Raji (cell line): Measurements from ENCODE around the gene CERS3.

Experiments
- POLR2A ChIP-seq: IDR thresholded peaks from 2 replicates; pipeline ENCODE4 v1.6.1; 2011; ENCODE audit warnings: low read depth, low read length, control low read depth; ENCODE audit not compliant: insufficient read depth

CERS3 gene

DNA sequence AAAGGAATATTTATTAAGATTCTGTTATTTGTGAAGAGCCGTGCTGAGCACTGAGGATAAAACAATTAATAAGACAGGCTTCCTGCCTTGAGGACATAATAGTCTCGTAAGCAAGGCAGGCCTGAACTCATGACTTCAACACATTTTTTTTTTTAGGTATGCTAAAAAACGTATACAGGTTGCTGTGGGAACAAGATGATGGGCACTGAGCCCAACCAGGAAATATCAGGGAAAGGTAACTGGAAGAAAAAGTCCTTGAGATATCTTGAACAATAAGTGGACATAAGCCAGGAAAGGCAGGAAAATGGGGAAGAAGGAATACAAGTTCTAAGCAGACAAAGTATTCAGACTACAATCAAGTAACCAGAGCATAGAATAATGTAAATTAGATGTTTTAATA is 26.1 kb downstream of the CERS3 start:
- no peak for TF ChIP-seq POLR2A

DNA sequence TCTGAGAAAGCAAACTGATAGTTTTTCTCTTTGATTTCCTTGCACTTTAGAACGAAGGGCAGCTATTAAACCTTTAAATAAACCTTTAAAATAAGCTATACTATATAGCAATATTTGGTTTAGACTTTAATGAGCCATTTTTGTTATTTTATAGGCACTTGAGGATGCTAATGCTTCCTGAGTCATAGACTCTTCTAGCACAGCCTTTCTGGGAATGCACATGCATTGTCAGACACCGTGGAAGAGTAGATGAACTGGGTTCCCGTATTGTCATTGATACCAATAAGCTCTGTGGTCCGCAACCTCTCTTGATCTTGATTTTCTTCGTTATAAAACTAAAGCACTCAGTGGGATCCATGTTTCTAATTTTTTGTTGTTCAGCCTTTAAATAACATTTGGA is 27.6 kb downstream of the CERS3 start:
- TF ChIP-seq POLR2A, result no peak

DNA sequence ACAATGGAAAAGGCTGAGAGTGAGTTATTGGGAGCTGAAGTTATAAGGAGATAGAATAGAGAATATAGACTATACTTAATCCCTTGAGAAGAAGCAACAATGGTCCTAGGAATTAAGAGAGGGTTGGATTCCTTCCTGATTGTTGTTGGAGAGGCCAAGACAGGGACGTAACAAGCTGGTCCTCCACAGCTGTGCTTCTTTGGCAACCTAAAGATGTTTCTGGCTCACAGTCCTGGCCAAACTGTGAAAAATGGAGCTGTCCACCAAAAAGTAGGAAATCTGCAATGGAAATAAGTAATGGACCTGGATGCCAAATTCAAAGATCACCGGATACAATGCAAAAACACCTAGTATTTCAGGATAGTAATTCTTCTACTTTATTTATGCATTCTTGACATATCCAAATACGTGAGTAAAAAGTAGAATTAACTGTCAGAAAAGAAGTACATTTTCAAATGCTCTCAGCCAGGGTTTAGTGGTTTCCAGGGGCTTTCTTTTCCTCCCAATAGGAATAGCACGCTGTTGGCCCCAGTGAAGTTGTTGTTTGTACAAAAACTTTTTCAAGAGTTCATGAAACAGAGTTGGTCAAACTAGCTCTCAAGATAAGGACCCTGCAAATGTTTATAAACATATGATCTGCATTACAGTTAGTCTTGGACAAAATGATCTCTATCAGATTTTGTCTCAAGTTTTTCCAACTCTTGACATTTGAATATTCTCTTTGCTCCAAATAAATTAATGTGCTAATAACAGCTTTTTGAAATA is 28.3 kb downstream of the CERS3 start:
- TF ChIP-seq POLR2A, result no peak

DNA sequence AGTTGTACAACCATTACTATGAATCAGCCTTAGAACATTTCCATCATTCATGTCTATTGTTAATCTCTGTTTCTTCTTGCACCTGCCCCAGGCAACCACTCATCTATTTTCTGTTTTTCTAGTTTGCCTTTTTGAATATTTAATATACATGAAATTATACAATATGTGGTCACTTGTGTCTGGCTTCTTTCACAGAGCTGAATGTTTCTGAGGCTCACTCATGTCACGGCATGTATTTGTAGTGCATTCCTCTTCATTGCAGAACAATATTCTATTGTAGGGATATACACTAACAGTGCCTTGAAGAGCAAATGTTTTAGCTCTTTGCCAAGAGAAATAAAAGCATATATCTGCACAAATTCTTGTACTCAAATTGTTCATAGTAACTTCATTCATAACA is 32.9 kb downstream of the CERS3 start:
- TF ChIP-seq POLR2A, result no peak

DNA sequence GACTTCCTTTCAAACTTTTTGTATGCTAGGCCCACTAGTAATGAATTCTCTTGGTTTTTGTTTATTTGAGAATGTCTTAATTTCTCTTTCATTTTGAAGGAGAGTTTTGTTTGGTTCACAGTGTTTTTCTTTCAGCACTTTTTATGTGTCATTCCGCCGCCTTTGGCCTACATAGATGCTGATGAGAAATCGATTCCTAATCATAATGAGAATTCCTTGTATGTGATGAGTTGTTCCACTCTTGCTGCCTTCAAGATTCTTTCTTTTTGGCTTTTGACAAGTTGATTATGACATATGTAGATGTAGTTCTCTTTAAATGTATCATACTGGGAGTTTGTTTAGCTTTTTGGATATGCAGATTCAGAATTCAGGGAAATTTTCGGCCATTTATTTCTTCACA is 35.5 kb downstream of the CERS3 start:
- TF ChIP-seq POLR2A, result no peak

DNA sequence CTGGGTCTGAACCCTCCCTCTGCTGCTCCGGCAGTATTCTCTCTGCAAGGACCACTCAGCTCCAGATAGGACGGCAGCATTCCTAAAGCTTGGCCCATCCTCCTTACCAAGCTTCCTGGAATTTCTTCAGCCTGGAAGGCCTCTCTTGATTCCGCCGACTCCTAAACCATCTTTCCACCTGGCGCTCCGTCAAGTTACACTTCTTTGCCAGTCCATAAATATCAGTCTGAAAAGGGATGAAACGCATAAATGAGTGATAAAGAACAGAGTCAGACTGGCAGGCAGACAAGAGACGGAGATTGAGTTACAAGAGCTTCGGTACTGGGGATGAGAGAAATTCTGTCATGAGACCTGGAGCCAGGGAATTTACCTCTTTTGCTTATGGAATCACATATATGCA is 44.3 kb downstream of the CERS3 start:
- no peak for TF ChIP-seq POLR2A

DNA sequence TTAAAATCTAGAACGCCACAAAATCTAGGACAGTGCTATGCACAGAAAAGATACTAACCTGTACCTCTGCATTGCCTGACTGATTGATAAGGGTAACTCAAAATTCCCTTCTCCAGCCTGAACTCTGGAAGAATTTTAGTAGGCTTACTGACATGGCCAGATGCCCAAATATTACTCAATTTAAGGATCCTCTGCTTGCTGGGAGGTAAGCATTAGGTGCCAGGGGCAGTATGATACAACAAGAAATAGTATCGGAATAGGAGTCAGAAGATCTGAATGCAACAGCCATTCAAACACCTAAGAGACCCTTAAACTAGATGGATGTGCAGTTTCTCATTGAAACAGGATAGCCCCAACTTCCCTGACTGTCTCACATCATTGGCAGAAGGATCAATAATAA is 45.4 kb downstream of the CERS3 start:
- TF ChIP-seq POLR2A, result no peak

DNA sequence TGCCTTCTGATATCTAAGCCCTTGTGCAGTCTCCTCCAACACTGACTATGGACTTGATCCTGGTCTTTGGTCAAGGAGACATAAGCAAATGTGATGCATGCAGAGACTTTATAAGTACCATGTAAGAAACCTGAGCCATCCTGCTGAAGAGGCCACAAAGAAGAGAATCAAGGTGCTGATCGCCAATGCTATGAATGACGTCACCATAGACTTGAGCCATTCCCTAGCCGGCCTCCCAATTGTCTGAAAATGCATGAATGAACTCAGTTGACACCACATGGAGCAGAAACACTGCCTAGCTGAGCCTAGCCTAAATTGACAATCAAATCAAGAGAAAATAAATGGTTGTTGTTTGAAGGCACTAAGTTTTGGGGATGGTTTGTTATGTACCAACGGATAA is 51.9 kb downstream of the CERS3 start:
- no peak for TF ChIP-seq POLR2A

DNA sequence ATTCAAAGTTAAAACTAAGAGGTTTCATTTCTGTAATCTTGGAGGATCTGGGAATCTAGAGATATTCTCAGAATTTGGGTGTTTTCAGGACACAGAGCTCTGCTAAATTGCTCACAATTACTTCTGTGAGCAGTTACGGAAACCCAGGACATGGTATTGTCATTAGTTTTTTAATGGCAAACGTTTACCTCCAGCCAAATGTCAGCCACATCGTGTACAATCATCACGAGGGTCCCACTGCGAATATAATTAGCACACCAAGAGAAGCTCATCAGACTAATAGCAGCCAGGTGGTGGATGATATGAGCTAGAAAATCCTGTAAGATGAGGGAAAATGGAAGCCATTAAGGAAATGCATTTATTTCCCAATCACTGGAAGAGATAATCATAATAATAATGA is 56.0 kb downstream of the CERS3 start:
- no peak for TF ChIP-seq POLR2A

DNA sequence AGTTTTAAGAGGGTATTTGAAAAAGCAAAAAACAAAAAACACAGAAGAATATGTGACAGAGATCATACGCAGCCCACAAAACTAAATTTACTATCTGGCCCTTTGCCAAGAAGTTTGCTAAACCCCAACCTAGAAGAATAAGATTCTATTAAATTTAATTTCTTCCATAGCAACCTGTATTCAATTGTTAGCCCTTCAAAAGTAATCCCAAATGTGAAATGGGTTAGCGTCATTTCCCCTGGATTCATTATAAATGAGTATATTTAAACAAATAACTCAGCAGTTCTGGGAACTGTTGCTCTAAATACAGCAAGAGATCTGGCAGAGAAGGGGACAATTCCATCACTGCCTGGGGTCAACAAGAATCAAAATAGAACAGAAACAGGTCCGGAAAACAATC is 56.8 kb downstream of the CERS3 start:
- TF ChIP-seq POLR2A, result no peak

DNA sequence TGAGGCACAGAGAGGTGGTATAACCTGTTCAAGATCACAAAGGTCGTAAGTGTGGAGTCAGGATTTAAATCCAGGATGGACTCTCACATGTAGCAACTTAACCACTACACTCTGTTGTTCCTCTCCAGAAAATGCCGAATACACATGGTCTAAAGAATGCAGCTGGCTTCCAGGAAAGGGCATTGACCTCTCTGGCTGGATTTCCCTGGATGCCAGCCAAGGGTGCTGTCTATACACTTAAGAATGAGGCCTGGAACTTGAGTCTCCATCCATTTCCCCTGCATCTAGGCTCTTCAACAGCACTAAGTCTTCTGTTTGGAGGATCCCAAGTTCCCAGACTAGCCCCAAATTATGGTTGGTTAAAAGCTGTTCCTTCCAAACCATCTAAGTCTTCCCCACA is 60.5 kb downstream of the CERS3 start:
- no peak for TF ChIP-seq POLR2A

DNA sequence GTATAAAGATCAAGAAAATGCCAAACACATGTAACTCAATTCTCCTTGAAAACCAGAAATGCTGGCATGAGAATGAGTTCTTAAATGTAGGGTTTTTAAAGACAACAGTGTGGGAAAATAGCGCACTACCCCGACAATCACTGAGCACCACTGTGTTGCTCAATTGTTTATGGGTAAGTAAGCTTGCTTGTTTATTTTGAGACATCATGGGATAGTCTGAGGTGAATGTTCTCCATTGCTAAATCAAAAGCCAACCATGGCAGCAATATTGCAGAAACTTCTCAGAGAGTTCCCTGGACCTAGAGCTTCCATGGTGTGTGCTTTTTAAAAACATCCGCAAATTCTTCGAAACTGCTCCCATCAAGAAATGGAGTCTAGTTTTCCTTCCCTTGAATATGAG is 62.7 kb downstream of the CERS3 start:
- TF ChIP-seq POLR2A, result no peak

DNA sequence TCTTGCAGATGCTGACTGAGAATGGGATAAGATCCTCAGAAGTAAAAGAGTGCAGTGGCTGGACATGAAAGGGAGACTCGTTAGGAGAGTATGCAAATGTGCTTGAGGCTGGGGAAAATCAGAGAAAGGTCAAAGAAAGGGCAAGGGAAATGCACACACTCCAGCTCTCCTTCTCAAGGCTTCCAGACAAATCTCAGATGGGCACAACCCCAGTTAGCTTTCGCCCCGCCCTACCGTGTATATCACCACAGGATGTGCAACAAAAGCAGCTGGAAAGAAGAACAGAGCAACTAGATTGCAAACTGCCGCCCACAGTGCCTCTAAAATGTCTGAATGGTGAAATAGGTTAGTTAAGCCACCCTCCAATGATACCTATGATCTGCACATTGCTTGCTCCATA is 63.9 kb downstream of the CERS3 start:
- TF ChIP-seq POLR2A, result no peak

DNA sequence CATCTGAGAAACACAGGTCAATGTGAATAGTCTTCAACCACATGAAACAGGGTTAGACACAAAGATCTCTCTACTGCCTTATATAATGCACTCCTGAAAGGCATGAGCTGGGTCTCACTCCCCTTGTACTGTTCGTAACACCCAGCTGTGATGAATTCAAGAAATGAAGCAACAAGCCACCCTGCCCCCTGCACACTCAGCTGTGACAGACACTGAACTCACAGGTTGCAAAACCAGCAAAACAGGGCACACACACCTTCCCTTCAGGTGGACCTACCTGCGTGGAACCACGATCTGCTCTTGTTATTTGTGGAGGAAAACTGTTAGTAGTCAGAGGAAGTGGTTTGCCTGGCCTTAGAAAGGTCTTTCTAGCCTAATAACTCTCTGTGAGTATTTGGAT is 64.5 kb downstream of the CERS3 start:
- no peak for TF ChIP-seq POLR2A

DNA sequence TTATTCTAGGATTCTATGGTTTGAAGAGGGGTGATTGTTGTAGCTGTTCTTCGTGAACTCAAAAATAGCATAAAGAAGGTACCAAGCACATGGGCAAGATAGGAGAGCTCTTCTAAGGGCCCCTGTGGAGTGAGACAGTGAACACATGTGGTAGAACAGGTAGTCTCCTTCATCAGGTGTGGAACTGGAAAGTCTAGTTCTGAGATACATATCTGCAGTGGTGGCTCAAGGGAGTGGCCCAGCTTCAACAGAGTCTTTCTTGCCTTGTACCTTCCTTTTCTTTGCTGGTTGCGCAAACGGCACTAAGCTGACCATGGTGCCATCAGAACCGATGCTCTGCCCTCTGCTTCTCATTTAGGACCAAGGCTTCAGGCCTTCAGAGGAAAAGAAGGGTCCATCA is 65.2 kb downstream of the CERS3 start:
- TF ChIP-seq POLR2A, result no peak

DNA sequence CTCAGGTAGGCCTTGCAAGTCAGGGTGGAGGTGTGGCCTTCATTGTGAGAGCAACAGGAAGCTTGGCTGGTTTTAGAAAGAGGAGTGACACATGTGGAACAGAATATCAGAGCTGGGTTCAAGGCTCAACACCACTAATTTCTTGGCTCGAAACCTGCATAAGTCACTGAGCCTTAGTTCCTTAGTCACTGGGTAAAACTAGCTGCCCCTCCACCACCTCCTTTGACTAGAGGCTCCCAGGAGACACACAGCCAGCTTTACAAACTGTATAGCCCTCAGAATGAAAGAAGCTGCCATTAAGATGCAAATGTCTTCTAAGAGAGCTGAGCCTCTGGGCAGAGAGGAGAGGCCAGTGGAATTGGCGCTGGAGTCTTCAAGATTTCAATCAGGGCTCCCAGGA is 67.7 kb downstream of the CERS3 start:
- 0 out of 2 replicates have a peak, but pooled peaks have one; percentile 9 for TF ChIP-seq POLR2A

DNA sequence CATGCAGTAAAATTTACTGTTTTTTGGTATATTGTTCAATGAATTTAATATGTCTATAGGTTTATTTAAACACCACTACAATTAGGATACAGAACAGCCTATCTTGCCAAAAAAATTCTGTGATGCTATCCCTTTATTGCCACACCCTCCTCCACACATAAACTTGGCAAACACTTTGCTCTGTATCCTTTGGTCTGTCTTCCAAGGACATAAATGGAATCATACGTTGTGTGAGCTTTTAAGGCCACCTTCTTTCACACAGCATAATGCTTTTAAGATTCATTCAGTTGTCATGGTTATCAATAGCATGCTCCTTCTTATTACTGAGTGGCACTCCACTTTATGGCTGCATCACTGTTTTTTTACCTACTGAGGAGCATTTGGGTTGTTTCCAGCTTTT is 71.5 kb downstream of the CERS3 start:
- no peak for TF ChIP-seq POLR2A

DNA sequence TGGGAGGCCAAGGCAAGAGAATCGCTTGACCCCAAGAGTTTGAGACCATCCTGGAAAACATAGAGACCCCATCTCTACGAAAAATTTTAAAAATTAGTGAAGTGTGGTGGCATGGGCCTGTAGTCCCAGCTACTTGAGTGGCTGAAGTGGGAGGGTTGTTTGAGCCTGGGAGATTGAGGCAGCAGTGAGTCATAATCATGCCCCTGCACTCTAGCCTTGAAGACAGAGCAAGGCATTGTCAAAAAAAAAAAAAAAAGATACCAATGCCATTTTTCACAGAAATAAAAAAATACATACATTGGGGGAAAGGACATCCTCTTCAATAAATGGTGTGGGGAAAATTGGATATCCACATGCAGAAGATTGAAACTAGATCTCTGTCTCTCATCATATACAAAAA is 74.6 kb downstream of the CERS3 start:
- TF ChIP-seq POLR2A, result no peak

DNA sequence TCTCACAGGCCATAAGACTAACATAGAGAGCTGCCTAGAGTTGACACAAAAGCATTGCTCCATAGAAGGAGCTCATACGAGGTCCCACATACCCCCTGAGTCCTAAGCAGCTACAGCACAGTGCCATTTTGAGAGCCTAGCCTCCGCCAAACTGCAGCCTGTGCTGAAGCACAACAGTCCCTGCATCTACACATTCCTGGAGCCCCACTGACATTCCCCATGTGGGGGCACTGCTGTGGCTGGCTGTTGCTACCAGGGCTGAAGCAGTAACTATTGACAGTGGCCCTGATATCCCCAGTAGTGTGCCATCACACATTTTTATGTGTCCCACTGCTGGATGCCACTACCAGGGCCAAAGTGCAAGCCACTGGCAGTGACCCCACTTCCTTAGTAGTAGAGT is 80.3 kb downstream of the CERS3 start:
- no peak for TF ChIP-seq POLR2A
